HepG2 (cell line): ENCODE data around the gene PIM1. TPM values are rescaled to one million over a fixed set of nuclear protein-coding genes. Genes with fewer than 3 reads are reported as not detected.
A peak's percentile ranks its signal among the peaks of the same experiment; 100 is the strongest.

Experiments
- GPN1 ChIP-seq: sonication (generic); formaldehyde crosslinking; IDR thresholded peaks from 2 replicates; pipeline ENCODE4 v1.5.1; 2020; ENCODE audit warnings: missing genetic modification reagents, borderline replicate concordance
- KAT8 ChIP-seq: IDR thresholded peaks from 2 replicates; pipeline ENCODE4 v1.6.1; 2016; ENCODE audit warnings: missing genetic modification reagents, missing compliant biosample characterization
- MAFF ChIP-seq: IDR thresholded peaks from 2 replicates; pipeline ENCODE4 v1.6.1; 2011; ENCODE audit warnings: low read depth, low read length, improper control_type of control experiment
- MAFK ChIP-seq, 2 experiments: IDR thresholded peaks in 1 of 2; conservative IDR thresholded peaks in 1 of 2; 2 replicates each; pipeline ENCODE4 v1.6.1; 2011; ENCODE audit warnings: improper control_type of control experiment in 2 of 2, low read length in 2 of 2
- MIXL1 ChIP-seq: IDR thresholded peaks from 2 replicates; pipeline ENCODE4 v1.6.1; 2016
- NBN ChIP-seq: fragments of 450-650 bp; conservative IDR thresholded peaks from 2 replicates; pipeline ENCODE4 v1.6.1; 2017
- NFE2L1 ChIP-seq: sonication (generic); formaldehyde crosslinking; IDR thresholded peaks from 2 replicates; pipeline ENCODE4 v1.4.0; 2020; ENCODE audit warnings: missing genetic modification reagents, mild to moderate bottlenecking, borderline replicate concordance
- SP140L ChIP-seq: sonication (generic); formaldehyde crosslinking; IDR thresholded peaks from 2 replicates; pipeline ENCODE4 v1.4.0; 2020; ENCODE audit warnings: missing genetic modification reagents, borderline replicate concordance
- ZFP1 ChIP-seq: IDR thresholded peaks from 2 replicates; pipeline ENCODE4 v1.6.1; 2016
- ZNF225 ChIP-seq: sonication (generic); formaldehyde crosslinking; IDR thresholded peaks from 2 replicates; pipeline ENCODE4 v1.4.0; 2020; ENCODE audit warnings: mild to moderate bottlenecking, missing genetic modification reagents
- ZNF24 ChIP-seq: fragments of 450-650 bp; IDR thresholded peaks from 2 replicates; pipeline ENCODE4 v1.6.1; 2017; ENCODE audit warnings: antibody characterized with exemption, mild to moderate bottlenecking
- ZNF296 ChIP-seq: sonication (generic); formaldehyde crosslinking; conservative IDR thresholded peaks from 2 replicates; pipeline ENCODE4 v1.5.0; 2020; ENCODE audit warnings: mild to moderate bottlenecking, missing genetic modification reagents
- ZNF616 ChIP-seq: sonication (generic); formaldehyde crosslinking; IDR thresholded peaks from 2 replicates; pipeline ENCODE4 v1.5.0; 2020; ENCODE audit warnings: low read depth, mild to moderate bottlenecking, missing genetic modification reagents
- ZNF672 ChIP-seq: sonication (generic); formaldehyde crosslinking; IDR thresholded peaks from 2 replicates; pipeline ENCODE4 v1.8.1; 2022; ENCODE audit warnings: missing genetic modification reagents
- ZNF674 ChIP-seq: sonication (generic); formaldehyde crosslinking; IDR thresholded peaks from 2 replicates; pipeline ENCODE4 v1.5.0; 2020; ENCODE audit warnings: low read depth, mild to moderate bottlenecking, missing genetic modification reagents
- polyA plus RNA-seq, 8 experiments: library from polyadenylated mRNA; depleted of rRNA in 3 of 8; stranded (reverse) in 7 of 8; unstranded in 1 of 8; fragments of >200 nt; fragmentation: Illumina TruSeq in 4 of 8; extraction: Trizol in 4 of 8; gene quantifications; 2 replicates each; pipeline versions ENCODE4 v1.2.1 to v1.2.3, GENCODE V29; 2011 to 2016; ENCODE audit warnings: low read depth in 4 of 8, missing spikeins in 1 of 8, mixed read lengths in 1 of 8; ENCODE audit not compliant: insufficient read depth in 1 of 8
- total RNA-seq, 5 experiments: library from RNA; depleted of rRNA; stranded (reverse); fragments of >200 nt; fragmentation: Illumina TruSeq; extraction: Trizol; gene quantifications; 2 replicates each; pipeline ENCODE4 v1.2.3, GENCODE V29; 2016; ENCODE audit warnings: low read depth in 1 of 5
- TF ChIP-seq, protein P1 (sequence below): sonication (generic); formaldehyde crosslinking; conservative IDR thresholded peaks from 2 replicates; pipeline ENCODE4 v1.5.0; 2020; ENCODE audit warnings: missing genetic modification reagents
- TF ChIP-seq, protein P2 (sequence below): sonication (generic); formaldehyde crosslinking; IDR thresholded peaks from 2 replicates; pipeline ENCODE4 v1.4.0; 2020; ENCODE audit warnings: missing genetic modification reagents
- TF ChIP-seq, protein P3 (sequence below): sonication (generic); formaldehyde crosslinking; IDR thresholded peaks from 2 replicates; pipeline ENCODE4 v1.4.0; 2020; ENCODE audit warnings: missing genetic modification reagents, borderline replicate concordance
- TF ChIP-seq, protein P4 (sequence below): sonication (generic); formaldehyde crosslinking; IDR thresholded peaks from 2 replicates; pipeline ENCODE4 v1.4.0; 2020; ENCODE audit warnings: missing genetic modification reagents
- TF ChIP-seq, protein P5 (sequence below): sonication (generic); formaldehyde crosslinking; IDR thresholded peaks from 2 replicates; pipeline ENCODE4 v1.9.0; 2022; ENCODE audit warnings: low read depth, missing genetic modification reagents

The PIM1 gene
- total and polyA plus RNA-seq, 2 of the 13 experiments (the other 11 are each of a cell fraction or from before 2014, with no cell fraction given): 29.4 to 117 TPM

DNA sequence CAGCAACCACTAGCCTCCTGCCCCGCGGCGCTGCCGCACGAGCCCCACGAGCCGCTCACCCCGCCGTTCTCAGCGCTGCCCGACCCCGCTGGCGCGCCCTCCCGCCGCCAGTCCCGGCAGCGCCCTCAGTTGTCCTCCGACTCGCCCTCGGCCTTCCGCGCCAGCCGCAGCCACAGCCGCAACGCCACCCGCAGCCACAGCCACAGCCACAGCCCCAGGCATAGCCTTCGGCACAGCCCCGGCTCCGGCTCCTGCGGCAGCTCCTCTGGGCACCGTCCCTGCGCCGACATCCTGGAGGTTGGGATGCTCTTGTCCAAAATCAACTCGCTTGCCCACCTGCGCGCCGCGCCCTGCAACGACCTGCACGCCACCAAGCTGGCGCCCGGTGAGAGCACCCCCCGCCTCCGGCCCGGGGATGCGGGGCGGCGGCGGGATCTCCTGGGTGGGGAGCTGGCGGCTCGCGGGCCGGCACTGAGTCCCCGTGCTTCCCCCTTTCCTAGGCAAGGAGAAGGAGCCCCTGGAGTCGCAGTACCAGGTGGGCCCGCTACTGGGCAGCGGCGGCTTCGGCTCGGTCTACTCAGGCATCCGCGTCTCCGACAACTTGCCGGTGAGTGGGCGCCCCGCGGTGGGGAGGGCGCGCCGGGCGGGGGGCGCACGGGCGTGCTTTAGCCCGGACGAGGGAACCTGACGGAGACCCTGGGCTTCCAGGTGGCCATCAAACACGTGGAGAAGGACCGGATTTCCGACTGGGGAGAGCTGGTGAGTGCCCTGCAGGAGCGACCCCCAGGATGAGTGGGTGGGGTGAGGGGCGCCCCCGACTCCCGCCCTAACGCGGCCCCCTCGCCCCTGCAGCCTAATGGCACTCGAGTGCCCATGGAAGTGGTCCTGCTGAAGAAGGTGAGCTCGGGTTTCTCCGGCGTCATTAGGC, 585 bp downstream of the PIM1 start (continued):
- TF ChIP-seq NFE2L1 (CRISPR knock-in tag) (no peak), KAT8 (CRISPR knock-in tag) (no peak), ZNF672 (CRISPR knock-in tag) (peak; percentile 56; the same call in 1 of the 2 replicates), ZNF674 (CRISPR knock-in tag) (no peak), ZNF296 (0 out of 2 replicates have a peak, but pooled peaks have one; percentile 14), GPN1 (CRISPR knock-in tag) (no peak), MIXL1 (CRISPR knock-in tag) (no peak), MAFF (no peak), SP140L (CRISPR knock-in tag) (no peak), ZNF225 (peak; percentile 48; the same call in 1 of the 2 replicates), ZNF24 (no peak), NBN (no peak), MAFK (conservative IDR thresholded peaks at IDR 0.05 in 1 of 2, IDR thresholded peaks at IDR 0.05 in 1 of 2; ENCODE audit: low read length in 2 of 2) (no peak), ZNF616 (peak; percentile 52), ZFP1 (CRISPR knock-in tag) (no peak)
- TF ChIP-seq, protein P1, sequence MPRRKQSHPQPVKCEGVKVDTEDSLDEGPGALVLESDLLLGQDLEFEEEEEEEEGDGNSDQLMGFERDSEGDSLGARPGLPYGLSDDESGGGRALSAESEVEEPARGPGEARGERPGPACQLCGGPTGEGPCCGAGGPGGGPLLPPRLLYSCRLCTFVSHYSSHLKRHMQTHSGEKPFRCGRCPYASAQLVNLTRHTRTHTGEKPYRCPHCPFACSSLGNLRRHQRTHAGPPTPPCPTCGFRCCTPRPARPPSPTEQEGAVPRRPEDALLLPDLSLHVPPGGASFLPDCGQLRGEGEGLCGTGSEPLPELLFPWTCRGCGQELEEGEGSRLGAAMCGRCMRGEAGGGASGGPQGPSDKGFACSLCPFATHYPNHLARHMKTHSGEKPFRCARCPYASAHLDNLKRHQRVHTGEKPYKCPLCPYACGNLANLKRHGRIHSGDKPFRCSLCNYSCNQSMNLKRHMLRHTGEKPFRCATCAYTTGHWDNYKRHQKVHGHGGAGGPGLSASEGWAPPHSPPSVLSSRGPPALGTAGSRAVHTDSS (CRISPR knock-in tag): no peak
- TF ChIP-seq, protein P2, sequence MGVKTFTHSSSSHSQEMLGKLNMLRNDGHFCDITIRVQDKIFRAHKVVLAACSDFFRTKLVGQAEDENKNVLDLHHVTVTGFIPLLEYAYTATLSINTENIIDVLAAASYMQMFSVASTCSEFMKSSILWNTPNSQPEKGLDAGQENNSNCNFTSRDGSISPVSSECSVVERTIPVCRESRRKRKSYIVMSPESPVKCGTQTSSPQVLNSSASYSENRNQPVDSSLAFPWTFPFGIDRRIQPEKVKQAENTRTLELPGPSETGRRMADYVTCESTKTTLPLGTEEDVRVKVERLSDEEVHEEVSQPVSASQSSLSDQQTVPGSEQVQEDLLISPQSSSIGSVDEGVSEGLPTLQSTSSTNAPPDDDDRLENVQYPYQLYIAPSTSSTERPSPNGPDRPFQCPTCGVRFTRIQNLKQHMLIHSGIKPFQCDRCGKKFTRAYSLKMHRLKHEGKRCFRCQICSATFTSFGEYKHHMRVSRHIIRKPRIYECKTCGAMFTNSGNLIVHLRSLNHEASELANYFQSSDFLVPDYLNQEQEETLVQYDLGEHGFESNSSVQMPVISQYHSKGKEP: no peak
- TF ChIP-seq, protein P3, sequence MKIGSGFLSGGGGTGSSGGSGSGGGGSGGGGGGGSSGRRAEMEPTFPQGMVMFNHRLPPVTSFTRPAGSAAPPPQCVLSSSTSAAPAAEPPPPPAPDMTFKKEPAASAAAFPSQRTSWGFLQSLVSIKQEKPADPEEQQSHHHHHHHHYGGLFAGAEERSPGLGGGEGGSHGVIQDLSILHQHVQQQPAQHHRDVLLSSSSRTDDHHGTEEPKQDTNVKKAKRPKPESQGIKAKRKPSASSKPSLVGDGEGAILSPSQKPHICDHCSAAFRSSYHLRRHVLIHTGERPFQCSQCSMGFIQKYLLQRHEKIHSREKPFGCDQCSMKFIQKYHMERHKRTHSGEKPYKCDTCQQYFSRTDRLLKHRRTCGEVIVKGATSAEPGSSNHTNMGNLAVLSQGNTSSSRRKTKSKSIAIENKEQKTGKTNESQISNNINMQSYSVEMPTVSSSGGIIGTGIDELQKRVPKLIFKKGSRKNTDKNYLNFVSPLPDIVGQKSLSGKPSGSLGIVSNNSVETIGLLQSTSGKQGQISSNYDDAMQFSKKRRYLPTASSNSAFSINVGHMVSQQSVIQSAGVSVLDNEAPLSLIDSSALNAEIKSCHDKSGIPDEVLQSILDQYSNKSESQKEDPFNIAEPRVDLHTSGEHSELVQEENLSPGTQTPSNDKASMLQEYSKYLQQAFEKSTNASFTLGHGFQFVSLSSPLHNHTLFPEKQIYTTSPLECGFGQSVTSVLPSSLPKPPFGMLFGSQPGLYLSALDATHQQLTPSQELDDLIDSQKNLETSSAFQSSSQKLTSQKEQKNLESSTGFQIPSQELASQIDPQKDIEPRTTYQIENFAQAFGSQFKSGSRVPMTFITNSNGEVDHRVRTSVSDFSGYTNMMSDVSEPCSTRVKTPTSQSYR (CRISPR knock-in tag): no peak; the same call in 1 of the 2 replicates
- TF ChIP-seq, protein P4, sequence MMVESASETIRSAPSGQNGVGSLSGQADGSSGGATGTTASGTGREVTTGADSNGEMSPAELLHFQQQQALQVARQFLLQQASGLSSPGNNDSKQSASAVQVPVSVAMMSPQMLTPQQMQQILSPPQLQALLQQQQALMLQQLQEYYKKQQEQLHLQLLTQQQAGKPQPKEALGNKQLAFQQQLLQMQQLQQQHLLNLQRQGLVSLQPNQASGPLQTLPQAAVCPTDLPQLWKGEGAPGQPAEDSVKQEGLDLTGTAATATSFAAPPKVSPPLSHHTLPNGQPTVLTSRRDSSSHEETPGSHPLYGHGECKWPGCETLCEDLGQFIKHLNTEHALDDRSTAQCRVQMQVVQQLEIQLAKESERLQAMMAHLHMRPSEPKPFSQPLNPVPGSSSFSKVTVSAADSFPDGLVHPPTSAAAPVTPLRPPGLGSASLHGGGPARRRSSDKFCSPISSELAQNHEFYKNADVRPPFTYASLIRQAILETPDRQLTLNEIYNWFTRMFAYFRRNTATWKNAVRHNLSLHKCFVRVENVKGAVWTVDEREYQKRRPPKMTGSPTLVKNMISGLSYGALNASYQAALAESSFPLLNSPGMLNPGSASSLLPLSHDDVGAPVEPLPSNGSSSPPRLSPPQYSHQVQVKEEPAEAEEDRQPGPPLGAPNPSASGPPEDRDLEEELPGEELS: no peak
- TF ChIP-seq, protein P5, sequence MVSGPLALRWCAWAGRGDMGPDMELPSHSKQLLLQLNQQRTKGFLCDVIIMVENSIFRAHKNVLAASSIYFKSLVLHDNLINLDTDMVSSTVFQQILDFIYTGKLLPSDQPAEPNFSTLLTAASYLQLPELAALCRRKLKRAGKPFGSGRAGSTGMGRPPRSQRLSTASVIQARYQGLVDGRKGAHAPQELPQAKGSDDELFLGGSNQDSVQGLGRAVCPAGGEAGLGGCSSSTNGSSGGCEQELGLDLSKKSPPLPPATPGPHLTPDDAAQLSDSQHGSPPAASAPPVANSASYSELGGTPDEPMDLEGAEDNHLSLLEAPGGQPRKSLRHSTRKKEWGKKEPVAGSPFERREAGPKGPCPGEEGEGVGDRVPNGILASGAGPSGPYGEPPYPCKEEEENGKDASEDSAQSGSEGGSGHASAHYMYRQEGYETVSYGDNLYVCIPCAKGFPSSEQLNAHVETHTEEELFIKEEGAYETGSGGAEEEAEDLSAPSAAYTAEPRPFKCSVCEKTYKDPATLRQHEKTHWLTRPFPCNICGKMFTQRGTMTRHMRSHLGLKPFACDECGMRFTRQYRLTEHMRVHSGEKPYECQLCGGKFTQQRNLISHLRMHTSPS (CRISPR knock-in tag): no peak; the same call in none of the 2 replicates
